ENCODE measurements around the gene RPRD2. TPM values are rescaled to one million over a fixed set of nuclear protein-coding genes. Genes with fewer than 3 reads are reported as not detected.
"Not testable (repeated sequence)": the region's sequence is repeated elsewhere in the genome, so short reads cannot be mapped to it uniquely, and the experiment has no call there.

RPRD2 gene
- polyA plus RNA-seq, 3 donors: 48.9 to 57.3 (median 56.5) TPM

DNA sequence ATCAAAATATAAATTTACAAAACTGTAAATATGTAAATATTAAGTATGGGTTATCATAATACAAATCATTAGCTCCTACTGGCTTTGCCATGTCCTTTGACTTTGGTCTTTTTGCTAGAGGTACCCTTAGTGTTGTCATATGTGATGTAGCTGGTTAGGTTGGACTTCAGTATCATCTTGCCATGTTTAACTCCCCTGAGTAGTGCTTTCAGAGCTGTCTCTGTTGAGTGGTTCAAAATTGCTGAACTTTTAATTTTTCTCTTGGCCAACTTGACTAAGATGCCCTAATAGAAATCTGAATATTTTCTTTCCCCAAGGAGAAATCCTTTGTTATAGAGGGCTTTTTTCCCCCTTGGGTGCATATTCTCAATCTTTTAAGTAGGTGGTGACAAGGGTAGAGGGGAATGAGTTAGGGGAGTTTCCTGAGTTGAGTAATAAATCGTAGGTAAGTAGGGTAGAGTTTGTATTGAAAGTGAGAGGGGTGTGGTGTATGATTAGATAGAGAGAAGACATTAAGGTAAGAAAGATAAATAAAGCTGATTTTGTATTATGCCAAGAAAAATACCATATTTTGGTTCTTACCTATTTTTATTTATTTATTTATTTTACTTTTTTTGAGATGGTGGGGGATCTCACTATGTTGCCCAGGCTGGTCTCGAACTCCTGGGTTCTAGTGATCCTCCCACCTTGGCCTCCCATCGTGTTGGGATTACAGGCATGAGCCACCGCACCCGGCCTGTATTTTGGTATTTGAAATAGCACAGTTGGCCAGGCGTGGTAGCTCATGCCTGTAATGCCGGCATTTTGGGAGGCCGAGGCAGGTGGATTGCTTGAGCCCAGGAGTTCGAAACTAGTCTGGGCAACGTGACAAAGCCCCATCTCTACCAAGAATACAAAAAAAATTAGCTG, 21.8 kb downstream of the RPRD2 start:
- DNase-seq: no peak

DNA sequence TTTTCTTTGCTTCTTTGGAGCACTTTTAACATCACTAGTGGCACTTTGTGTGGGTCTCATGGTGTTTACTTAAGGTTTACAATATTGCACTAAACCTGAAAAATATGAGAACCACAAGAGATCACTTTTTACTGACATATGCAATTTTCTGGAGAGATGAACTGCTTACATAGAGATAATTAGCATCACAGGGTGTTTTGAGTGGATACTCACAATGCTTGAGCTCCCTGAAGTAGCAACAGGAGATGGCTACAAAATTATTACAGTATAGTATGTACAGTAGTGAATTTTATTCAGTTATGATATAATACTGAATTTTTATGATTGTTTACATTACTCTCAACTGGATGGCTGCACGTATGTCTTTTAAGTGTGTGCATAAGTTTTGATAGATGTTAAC, 22.6 kb downstream of the RPRD2 start:
- DNase-seq: no peak

DNA sequence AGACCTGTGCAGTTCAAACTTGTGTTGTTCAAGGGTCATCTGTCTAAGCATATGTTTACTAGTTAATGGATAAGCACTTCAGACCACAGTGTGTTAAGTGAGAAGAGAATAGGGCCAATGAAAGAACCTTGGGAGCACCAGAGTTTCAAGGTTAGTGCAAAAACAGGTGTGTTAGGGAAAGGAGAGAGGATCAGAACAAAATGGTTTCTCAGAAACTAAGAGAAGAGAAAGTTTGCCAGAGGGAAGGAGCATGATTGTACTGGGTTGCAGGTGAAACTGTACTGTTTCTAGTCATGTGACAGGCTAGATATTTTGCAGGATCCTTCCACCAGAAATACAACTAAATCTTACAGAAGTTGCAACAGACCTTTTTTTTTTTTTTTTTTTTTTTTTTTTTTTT, 23.3 kb downstream of the RPRD2 start:
- no peak for DNase-seq

DNA sequence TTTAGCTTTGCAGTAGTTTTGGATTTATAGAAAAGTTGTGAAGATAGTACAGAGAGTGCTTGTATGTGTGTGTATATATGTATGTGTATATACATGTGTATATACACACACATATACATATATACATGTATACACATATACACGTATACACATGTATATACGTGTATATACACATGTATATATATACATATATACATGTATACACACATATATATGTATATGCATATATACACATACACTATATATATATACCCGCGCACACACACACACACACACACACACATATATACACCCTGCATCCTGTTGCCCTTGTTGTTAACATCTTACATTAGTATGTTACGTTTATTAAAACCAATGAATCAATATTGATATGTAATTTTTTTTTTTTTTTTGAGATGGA, 24.3 kb downstream of the RPRD2 start:
- no peak for DNase-seq

DNA sequence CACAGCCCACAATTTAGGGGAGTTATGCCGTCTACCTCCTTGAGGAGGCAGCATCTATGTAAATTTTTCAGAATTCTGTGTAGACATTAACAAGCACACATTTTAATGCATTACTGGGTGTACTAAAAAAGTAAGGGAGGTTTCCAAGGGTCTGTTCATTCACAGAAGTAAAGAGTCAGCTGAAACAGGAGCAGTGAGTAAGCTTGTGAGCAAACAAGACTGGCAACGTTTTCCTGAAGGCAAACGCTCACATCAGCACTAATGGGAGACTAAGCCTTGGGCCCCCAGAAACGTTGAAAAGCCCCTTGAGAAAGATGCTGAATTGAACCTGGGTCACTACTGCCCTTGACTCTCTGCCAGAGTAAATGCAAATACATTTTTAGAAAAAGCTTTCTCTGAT, 25.7 kb downstream of the RPRD2 start:
- no peak for DNase-seq

- no peak for DNase-seq
These were observed 28.7 kb downstream of the RPRD2 start for GRCh38 chr1:150392627-150393026.

- DNase-seq: not testable (repeated sequence)
These were observed 31.2 kb downstream of the RPRD2 start for GRCh38 chr1:150395115-150395514.

DNA sequence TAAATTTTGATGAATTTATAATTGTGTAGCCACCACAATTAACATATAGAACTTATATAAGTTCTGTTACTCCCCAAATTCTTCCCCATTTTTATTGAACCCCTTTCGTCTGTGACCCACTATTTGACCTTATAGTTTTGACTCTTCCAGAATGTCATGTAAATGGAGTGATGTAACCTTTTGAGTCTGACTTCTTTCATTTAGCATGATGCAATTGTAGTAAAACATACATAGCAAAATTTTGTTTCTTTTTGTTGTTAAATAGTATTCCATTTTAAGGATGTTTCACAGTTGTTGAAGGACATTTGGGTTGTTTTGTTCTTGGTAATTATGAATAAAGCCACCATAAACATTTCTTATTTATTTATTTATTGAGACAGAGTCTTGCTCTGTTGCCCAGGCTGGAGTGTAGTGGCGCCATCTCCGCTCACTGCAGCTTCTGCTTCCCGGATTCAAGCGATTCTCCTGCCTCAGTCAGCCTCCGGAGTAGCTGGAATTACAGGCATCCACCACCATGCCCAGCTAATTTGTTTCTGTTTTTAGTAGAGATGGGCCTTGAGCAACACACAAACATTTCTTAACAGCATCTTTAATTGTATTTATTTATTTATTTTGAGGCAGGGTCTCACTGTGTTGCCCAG, 33.6 kb downstream of the RPRD2 start:
- no peak for DNase-seq

GRCh38 chr1:150404465-150404864, 40.5 kb downstream of the RPRD2 start:
- DNase-seq: no peak

DNA sequence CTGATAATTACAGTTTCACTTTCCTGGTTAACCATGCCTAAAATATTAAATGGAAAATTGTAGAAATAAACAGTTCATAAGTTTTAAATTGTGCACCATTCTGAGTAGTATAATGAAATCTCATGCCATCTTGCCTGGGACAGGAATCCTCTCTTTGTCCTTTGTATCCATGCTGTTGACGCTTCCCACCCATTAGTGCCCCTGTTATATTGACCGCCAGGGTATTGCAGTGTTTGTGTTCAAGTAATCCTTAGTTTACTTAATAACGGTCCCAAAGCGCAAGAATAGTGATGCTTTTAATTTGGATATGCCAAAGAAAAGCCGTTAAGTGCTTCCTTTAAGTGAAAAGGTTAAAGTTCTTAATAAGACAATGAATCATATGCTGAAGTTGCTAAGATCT, 41.7 kb downstream of the RPRD2 start:
- no peak for DNase-seq

- DNase-seq: no peak
These were observed 42.5 kb downstream of the RPRD2 start for GRCh38 chr1:150406483-150406882.

DNA sequence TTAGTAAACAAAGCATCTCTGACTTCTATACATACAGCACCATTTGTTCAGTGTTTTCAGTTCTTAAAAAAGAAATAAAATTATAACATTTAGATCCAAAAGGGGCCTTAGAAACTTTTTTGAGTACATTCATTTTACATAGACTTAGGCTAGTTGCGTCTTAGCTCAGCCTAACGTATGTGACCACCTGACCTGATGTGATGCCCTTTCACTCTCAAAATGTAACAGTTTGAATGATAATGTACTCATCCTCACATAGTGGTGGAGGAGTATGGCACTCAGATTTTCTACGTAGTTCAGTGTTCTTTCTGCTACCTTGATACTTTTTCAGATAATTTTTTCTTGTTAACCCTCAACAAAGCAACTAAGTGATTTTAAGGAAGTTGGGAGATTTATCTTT, 43.4 kb downstream of the RPRD2 start:
- no peak for DNase-seq

- no peak for DNase-seq
These were observed 44.9 kb downstream of the RPRD2 start for GRCh38 chr1:150408800-150409199.

DNA sequence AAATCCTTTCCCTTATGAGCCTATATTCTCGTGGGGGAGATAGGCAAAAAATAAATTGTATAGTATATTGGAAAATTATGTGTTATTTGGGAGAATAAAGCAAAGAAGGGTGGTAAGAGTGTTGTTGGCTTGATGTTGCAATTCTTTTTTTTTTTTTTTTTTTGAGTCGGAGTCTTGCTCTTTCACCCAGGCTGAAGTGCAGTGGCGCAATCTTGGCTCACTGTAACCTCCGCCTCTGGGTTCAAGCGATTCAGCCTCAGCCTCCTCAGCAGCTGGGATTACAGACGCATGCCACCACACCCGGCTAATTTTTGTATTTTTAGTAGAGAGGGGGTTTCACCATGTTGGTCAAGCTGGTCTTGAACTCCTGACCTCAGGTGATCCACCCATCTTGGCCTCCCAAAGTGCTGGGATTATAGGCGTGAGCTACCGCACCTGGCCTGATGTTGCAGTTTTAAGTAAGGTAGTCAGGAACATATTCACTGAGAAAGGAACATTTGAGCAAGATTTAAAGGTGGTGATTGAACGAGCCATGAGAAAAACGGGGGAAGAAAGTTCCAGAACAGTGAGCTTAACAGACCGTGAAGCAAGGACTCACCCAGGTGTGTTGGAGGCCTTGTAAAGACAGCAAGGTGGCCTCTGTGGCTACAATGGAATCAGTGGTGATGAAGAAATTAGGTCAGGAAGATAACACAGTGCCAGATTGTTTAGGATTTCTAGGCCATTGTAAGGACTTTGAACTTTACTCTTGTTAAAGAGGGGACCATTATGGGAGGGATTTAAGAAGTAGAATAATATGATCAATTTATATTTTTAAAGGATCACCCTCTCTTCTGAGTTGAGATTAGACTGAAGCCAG, 45.8 kb downstream of the RPRD2 start:
- no peak for DNase-seq

DNA sequence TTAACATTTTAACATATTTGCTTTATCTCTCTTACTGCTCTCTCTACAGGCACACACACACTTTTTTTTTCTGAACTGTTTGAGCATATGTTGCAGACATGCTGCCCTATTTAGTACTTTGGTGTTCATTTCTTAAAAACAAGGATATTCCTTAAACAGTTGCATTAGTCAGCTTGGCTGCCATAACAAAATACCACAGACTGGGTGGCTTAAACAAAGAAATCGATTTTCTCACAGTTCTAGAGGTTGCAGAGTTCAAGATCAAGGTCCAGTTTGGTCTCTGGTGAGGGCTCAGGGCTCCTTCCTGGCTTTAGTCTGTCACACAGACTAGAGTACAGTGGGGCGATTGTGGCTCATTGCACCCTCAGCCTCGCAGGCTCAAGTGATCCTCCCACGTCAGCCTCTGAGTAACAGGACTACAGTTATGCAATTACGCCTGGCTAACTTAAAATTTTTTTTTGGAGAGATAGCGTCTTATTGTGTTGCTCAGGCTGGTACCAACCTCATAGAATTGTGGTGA, 46.7 kb downstream of the RPRD2 start:
- DNase-seq: no peak

- DNase-seq: no peak
These were observed 50.6 kb downstream of the RPRD2 start for GRCh38 chr1:150414592-150414991.

- DNase-seq: no peak
These were observed 51.9 kb downstream of the RPRD2 start for GRCh38 chr1:150415800-150416199.

DNA sequence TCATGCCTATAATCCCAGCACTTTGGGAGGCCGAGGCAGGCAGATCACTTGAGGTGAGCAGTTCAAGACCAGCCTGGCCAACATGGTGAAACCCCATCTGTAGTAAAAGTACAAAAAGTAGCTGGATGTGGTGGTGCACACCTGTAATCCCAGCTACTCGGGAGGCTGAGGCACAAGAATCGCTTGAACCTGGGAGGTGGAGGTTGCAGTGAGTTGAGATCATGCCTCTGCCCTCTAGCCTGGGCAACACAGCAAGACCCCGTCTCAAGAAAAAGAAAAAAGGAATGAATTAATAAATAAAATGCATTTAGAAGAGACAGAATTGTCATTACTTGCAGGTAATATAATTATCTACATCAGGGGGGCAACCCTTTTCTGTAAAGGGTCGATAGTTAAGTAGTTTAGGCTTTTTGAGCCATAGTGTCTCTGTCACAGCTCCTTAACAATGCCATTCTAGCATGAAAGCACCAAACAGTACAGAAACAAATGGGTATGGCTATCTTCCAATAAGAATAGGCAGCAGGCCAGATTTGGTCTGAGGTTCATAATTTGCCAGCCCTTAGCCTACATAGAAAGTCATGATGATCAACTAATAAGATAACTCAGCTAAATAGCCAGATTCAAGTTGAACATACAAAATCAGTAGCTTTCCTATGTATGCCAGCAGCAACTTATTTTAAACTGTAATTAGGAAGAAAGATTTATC, 56.8 kb downstream of the RPRD2 start:
- no peak for DNase-seq

- DNase-seq: no peak
These were observed 58.6 kb downstream of the RPRD2 start for GRCh38 chr1:150422541-150422940.

DNA sequence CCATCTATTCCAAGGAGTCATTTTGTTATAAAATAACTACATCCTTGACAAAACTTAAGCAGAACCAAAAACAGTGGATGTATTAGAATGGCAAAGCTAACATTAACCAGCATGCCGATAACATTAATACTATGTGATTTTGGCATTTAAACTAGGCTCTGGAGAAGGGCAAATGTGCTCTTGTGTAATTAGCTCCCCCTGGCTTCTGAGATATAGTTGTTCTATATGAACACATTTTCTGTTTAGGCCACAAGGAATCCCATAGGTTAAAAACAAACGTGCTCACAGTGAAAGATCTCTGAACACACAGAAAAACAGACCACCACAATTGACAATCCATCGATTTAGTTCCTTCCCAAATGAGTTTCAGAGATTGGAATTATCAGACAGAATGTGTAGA, 65.9 kb downstream of the RPRD2 start:
- no peak for DNase-seq

- DNase-seq: no peak
These were observed 77.2 kb downstream of the RPRD2 start for GRCh38 chr1:150441121-150441520.

DNA sequence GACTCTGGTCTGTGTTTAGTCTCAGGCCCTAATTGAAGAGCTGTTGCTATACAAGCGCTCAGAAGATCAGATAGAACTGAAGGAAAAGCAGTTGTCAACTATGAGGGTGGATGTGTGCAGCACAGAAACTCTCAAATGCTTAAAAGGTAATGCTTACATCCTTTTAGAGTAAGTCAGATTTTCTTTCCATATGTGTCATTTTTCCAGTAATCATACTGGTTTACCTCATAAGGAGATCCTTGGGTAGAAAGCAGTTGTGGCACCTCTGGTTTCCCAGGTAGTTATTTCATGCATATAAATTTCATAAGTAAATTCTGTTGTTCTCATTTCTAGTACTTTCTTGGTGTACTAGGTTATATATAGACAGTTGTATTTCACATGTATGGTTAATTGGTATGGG, 80.3 kb downstream of the RPRD2 start:
- no peak for DNase-seq

All from renal pelvis (tissue), 4 donors.